ENCODE data around the gene PPP1R14C.

The PPP1R14C gene

GRCh38 chr6:150252714-150253444 lies 110.0 kb downstream of the PPP1R14C start:
- DNase-seq = peak; percentile 53

- DNase-seq = no peak
Observed at GRCh38 chr6:150253489-150253888, 110.6 kb downstream of the PPP1R14C start.

GRCh38 chr6:150254770-150255169 lies 111.9 kb downstream of the PPP1R14C start:
- peak; percentile 82 for DNase-seq

- peak; percentile 22 for DNase-seq
Observed at GRCh38 chr6:150255840-150256239, 113.0 kb downstream of the PPP1R14C start.

- DNase-seq = peak; percentile 90
Observed at GRCh38 chr6:150256618-150257272, 113.9 kb downstream of the PPP1R14C start.

GRCh38 chr6:150258381-150258780 lies 115.5 kb downstream of the PPP1R14C start:
- DNase-seq = no peak

- DNase-seq = no peak
Observed at GRCh38 chr6:150260931-150261330, 118.1 kb downstream of the PPP1R14C start.

- no peak for DNase-seq
Observed at GRCh38 chr6:150261997-150262697, 119.3 kb downstream of the PPP1R14C start.

- no peak for DNase-seq
Observed at GRCh38 chr6:150263765-150264404, 121.0 kb downstream of the PPP1R14C start.

GRCh38 chr6:150266309-150266708 lies 123.5 kb downstream of the PPP1R14C start:
- no peak for DNase-seq

- no peak for DNase-seq
Observed at GRCh38 chr6:150266963-150267685, 124.3 kb downstream of the PPP1R14C start.

- peak; percentile 89 for DNase-seq
Observed at GRCh38 chr6:150267686-150268561, 125.1 kb downstream of the PPP1R14C start.

GRCh38 chr6:150269130-150269856 lies 126.4 kb downstream of the PPP1R14C start:
- DNase-seq = no peak

GRCh38 chr6:150269857-150270223 lies 127.0 kb downstream of the PPP1R14C start:
- DNase-seq = peak; percentile 76

GRCh38 chr6:150270330-150271052 lies 127.6 kb downstream of the PPP1R14C start:
- DNase-seq = no peak

GRCh38 chr6:150271172-150271500 lies 128.3 kb downstream of the PPP1R14C start:
- no peak for DNase-seq

GRCh38 chr6:150271501-150272263 lies 128.8 kb downstream of the PPP1R14C start:
- no peak for DNase-seq

GRCh38 chr6:150272264-150272975 lies 129.6 kb downstream of the PPP1R14C start:
- DNase-seq = no peak

GRCh38 chr6:150272976-150273315 lies 130.1 kb downstream of the PPP1R14C start:
- DNase-seq = peak; percentile 53
